Fibroblast of upper back skin (primary cell): ENCODE data around the gene WDR4.
"Not testable (repeated sequence)": the region's sequence is repeated elsewhere in the genome, so short reads cannot be mapped to it uniquely, and the experiment has no call there.

Source experiments
- DNase-seq: peaks from one replicate; pipeline ENCODE4 v3.0.0-alpha.2; 2013

Gene WDR4

GRCh38 chr21:42851812-42852665 lies 27.3 kb downstream of the WDR4 start:
- DNase-seq, result no peak

GRCh38 chr21:42850866-42851391 lies 28.4 kb downstream of the WDR4 start:
- DNase-seq, result no peak

- DNase-seq, result no peak
Measured at GRCh38 chr21:42850463-42850862, 28.9 kb downstream of the WDR4 start.

- DNase-seq, result no peak
Measured at GRCh38 chr21:42849759-42850412, 29.5 kb downstream of the WDR4 start.

GRCh38 chr21:42848932-42849758 lies 30.2 kb downstream of the WDR4 start:
- no peak for DNase-seq

GRCh38 chr21:42848144-42848931 lies 31.0 kb downstream of the WDR4 start:
- not testable (repeated sequence) for DNase-seq

- no peak for DNase-seq
Measured at GRCh38 chr21:42847726-42848125, 31.6 kb downstream of the WDR4 start.

GRCh38 chr21:42847051-42847707 lies 32.2 kb downstream of the WDR4 start:
- DNase-seq, result no peak

- DNase-seq, result no peak
Measured at GRCh38 chr21:42846221-42846620, 33.1 kb downstream of the WDR4 start.

- no peak for DNase-seq
Measured at GRCh38 chr21:42845296-42845965, 33.9 kb downstream of the WDR4 start.

GRCh38 chr21:42844411-42845113 lies 34.8 kb downstream of the WDR4 start:
- no peak for DNase-seq

- no peak for DNase-seq
Measured at GRCh38 chr21:42843056-42843455, 36.3 kb downstream of the WDR4 start.

GRCh38 chr21:42841916-42842655 lies 37.3 kb downstream of the WDR4 start:
- not testable (repeated sequence) for DNase-seq

GRCh38 chr21:42841156-42841915 lies 38.0 kb downstream of the WDR4 start:
- no peak for DNase-seq

GRCh38 chr21:42840411-42841155 lies 38.8 kb downstream of the WDR4 start:
- no peak for DNase-seq

GRCh38 chr21:42839271-42840231 lies 39.8 kb downstream of the WDR4 start:
- DNase-seq, result no peak

- not testable (repeated sequence) for DNase-seq
Measured at GRCh38 chr21:42838212-42838690, 41.1 kb downstream of the WDR4 start.
